ENCODE results near the gene GGACT.

GRCh38 chr13:100526318-100527000 lies 62.1 kb downstream of the GGACT start:
- TF ChIP-seq CTCF (conservative IDR thresholded peaks at IDR 0.05; ENCODE audit: low read depth, low read length) (no peak), EZH2 (IDR thresholded peaks at IDR 0.05; ENCODE audit: borderline replicate concordance, low read depth, low read length, poor library complexity, severe bottlenecking) (no peak)

All from A673 (cell line).